Measurements from ENCODE around the gene IL11RA.

IL11RA gene

GRCh38 chr9:34687276-34688030 lies 35.5 kb downstream of the IL11RA start:
- DNase-seq = no peak

- DNase-seq = no peak
Measured at GRCh38 chr9:34688329-34689115, 36.5 kb downstream of the IL11RA start.

- no peak for DNase-seq
Measured at GRCh38 chr9:34689116-34689470, 37.1 kb downstream of the IL11RA start.

- DNase-seq = no peak
Measured at GRCh38 chr9:34689512-34689911, 37.5 kb downstream of the IL11RA start.

- DNase-seq = no peak
Measured at GRCh38 chr9:34690983-34691935, 39.3 kb downstream of the IL11RA start, which contains the start of gene CCL19. CCL19 (minus strand) TSS chr9:34691276; CDS start chr9:34691139, 137 bp downstream.

- no peak for DNase-seq
Measured at GRCh38 chr9:34691936-34692315, 39.9 kb downstream of the IL11RA start.

GRCh38 chr9:34693560-34693959 lies 41.6 kb downstream of the IL11RA start:
- DNase-seq = no peak

- no peak for DNase-seq
Measured at GRCh38 chr9:34694811-34695210, 42.8 kb downstream of the IL11RA start.

GRCh38 chr9:34701023-34701768 lies 49.2 kb downstream of the IL11RA start:
- DNase-seq = peak; percentile 7 to 34

GRCh38 chr9:34701769-34702736 lies 50.1 kb downstream of the IL11RA start:
- peak; percentile 22 to 56 for DNase-seq

GRCh38 chr9:34707130-34707529 lies 55.1 kb downstream of the IL11RA start:
- DNase-seq = no peak

- DNase-seq = no peak
Measured at GRCh38 chr9:34709196-34709978, 57.4 kb downstream of the IL11RA start.

GRCh38 chr9:34710023-34710422 lies 58.0 kb downstream of the IL11RA start, which contains the start of gene CCL21:
CCL21 (minus strand) TSS chr9:34710136; CDS start chr9:34710066, 70 bp downstream.
- no peak for DNase-seq
